ENCODE measurements around the gene VAV3. TPM values are rescaled to one million over a fixed set of nuclear protein-coding genes. Genes with fewer than 3 reads are reported as not detected.
"Not testable (repeated sequence)": the region's sequence is repeated elsewhere in the genome, so short reads cannot be mapped to it uniquely, and the experiment has no call there.

VAV3 gene
- total RNA-seq, 2 experiments from 2014 or later: 5.3 to 6.2 TPM

- Mint-ChIP-seq H3K4me1 (ENCODE audit: low read depth) (peaks cover 9% of the 10 kb centered on the region), H3K27ac (no peak overlapping the region), H3K27me3 (no peaks in the 10 kb centered on the region), H3K36me3 (ENCODE audit: low read depth) (peaks cover 9% of the 10 kb centered on the region), H3K9me3 (peaks cover 11% of the 10 kb centered on the region), H3K4me3 (no peak overlapping the region)
- CTCF ChIA-PET: interaction anchor here (1.2 kb wide), 1 partner anchor 18 kb away, joined by 4 read pairs; no protein-coding TSS in a partner anchor
- DNase-seq (no peak), ATAC-seq (no peak)
- no peak for TF ChIP-seq CTCF (IDR thresholded peaks at IDR 0.05)
- intact Hi-C loops (cut with micrococcal nuclease): no loop called here
- POLR2A ChIA-PET: no interaction called here
Measured at GRCh38 chr1:107851418-107851817, 113.6 kb downstream of the VAV3 start.

- H3K9me3 Mint-ChIP-seq: peaks cover 16% of the 10 kb centered on the region
- peak overlapping the region; percentile 75 for H3K27ac Mint-ChIP-seq
- H3K27me3 Mint-ChIP-seq; intact Hi-C loops (cut with micrococcal nuclease): not testable (repeated sequence)
- DNase-seq: peak; percentile 18
- ATAC-seq: peak; percentile 17
- peak overlapping the region; percentile 24 for H3K4me3 Mint-ChIP-seq
- H3K36me3 Mint-ChIP-seq (ENCODE audit: low read depth): peaks cover 16% of the 10 kb centered on the region
- CTCF ChIA-PET: interaction anchor here (0.6 to 2.7 kb wide), 5 partner anchors 11 to 121 kb away, joined by 3 to 8 read pairs (median 3); partner anchors contain the start of gene VAV3
- H3K4me1 Mint-ChIP-seq (ENCODE audit: low read depth): peaks cover 59% of the 10 kb centered on the region
- POLR2A ChIA-PET: interaction anchor here (1.1 kb wide), 1 partner anchor 33 kb away, joined by 3 read pairs; no protein-coding TSS in a partner anchor
Measured at GRCh38 chr1:107844541-107845194, 120.3 kb downstream of the VAV3 start.

- ATAC-seq (peak; percentile 19), DNase-seq (peak; percentile 14)
- Mint-ChIP-seq H3K4me1 (ENCODE audit: low read depth) (peaks cover 61% of the 10 kb centered on the region), H3K9me3 (peaks cover 14% of the 10 kb centered on the region), H3K36me3 (ENCODE audit: low read depth) (peaks cover 13% of the 10 kb centered on the region), H3K4me3 (peak overlapping the region; percentile 24), H3K27me3 (no peaks in the 10 kb centered on the region), H3K27ac (peak overlapping the region; percentile 75)
- intact Hi-C loops (cut with micrococcal nuclease): no loop called here
- ChIA-PET POLR2A (no interaction called here), CTCF (interaction anchor here (0.6 to 2.7 kb wide), 3 partner anchors 12 to 121 kb away, joined by 3 to 8 read pairs (median 3); partner anchors contain the start of gene VAV3)
- no peak for TF ChIP-seq CTCF (IDR thresholded peaks at IDR 0.05)
Measured at GRCh38 chr1:107843989-107844388, 121.0 kb downstream of the VAV3 start.

- peaks cover 19% of the 10 kb centered on the region for H3K9me3 Mint-ChIP-seq
- TF ChIP-seq CTCF (IDR thresholded peaks at IDR 0.05): no peak
- peaks cover 68% of the 10 kb centered on the region for H3K4me1 Mint-ChIP-seq (ENCODE audit: low read depth)
- intact Hi-C loops (cut with micrococcal nuclease): no loop called here
- peak; percentile 26 for DNase-seq
- H3K27me3 Mint-ChIP-seq: no peaks in the 10 kb centered on the region
- ATAC-seq: peak; percentile 75
- peak overlapping the region; percentile 19 for H3K4me3 Mint-ChIP-seq
- peak overlapping the region; percentile 70 for H3K27ac Mint-ChIP-seq
- peaks cover 19% of the 10 kb centered on the region for H3K36me3 Mint-ChIP-seq (ENCODE audit: low read depth)
- CTCF ChIA-PET: no interaction called here
- POLR2A ChIA-PET: interaction anchor here (1.2 kb wide), 1 partner anchor 14 kb away, joined by 3 read pairs; no protein-coding TSS in a partner anchor
Measured at GRCh38 chr1:107842241-107842640, 122.7 kb downstream of the VAV3 start.

- ATAC-seq: no peak
- H3K27ac Mint-ChIP-seq: peak overlapping the region; percentile 62
- peaks cover 17% of the 10 kb centered on the region for H3K36me3 Mint-ChIP-seq (ENCODE audit: low read depth)
- CTCF ChIA-PET: interaction anchor here (1.3 kb wide), 1 partner anchor 24 kb away, joined by 3 read pairs; no protein-coding TSS in a partner anchor
- H3K9me3 Mint-ChIP-seq: peaks cover 15% of the 10 kb centered on the region
- H3K27me3 Mint-ChIP-seq: no peaks in the 10 kb centered on the region
- peak overlapping the region; percentile 2 for H3K4me3 Mint-ChIP-seq
- intact Hi-C loops (cut with micrococcal nuclease): no loop called here
- POLR2A ChIA-PET: interaction anchor here (0.9 kb wide), 1 partner anchor 124 kb away, joined by 3 read pairs; no protein-coding TSS in a partner anchor
- no peak for DNase-seq
- TF ChIP-seq CTCF (IDR thresholded peaks at IDR 0.05): no peak
- H3K4me1 Mint-ChIP-seq (ENCODE audit: low read depth): peaks cover 79% of the 10 kb centered on the region
Measured at GRCh38 chr1:107840725-107841124, 124.3 kb downstream of the VAV3 start.
